Measurements from ENCODE around the gene RTN4. TPM values are rescaled to one million over a fixed set of nuclear protein-coding genes. Genes with fewer than 3 reads are reported as not detected.

The RTN4 gene
- total RNA-seq, 2 donors from 2014 or later, result 180 to 225 TPM

- TF ChIP-seq, protein P1, sequence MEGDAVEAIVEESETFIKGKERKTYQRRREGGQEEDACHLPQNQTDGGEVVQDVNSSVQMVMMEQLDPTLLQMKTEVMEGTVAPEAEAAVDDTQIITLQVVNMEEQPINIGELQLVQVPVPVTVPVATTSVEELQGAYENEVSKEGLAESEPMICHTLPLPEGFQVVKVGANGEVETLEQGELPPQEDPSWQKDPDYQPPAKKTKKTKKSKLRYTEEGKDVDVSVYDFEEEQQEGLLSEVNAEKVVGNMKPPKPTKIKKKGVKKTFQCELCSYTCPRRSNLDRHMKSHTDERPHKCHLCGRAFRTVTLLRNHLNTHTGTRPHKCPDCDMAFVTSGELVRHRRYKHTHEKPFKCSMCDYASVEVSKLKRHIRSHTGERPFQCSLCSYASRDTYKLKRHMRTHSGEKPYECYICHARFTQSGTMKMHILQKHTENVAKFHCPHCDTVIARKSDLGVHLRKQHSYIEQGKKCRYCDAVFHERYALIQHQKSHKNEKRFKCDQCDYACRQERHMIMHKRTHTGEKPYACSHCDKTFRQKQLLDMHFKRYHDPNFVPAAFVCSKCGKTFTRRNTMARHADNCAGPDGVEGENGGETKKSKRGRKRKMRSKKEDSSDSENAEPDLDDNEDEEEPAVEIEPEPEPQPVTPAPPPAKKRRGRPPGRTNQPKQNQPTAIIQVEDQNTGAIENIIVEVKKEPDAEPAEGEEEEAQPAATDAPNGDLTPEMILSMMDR (conservative IDR thresholded peaks at IDR 0.05), result no peak
- H3K27ac ChIP-seq (ENCODE audit: low read depth, low read length), result no peak overlapping the region
- H3K36me3 ChIP-seq (ENCODE audit: control insufficient read depth, insufficient read depth, low read length), result peaks cover 68% of the 10 kb centered on the region
- H3K4me3 ChIP-seq (ENCODE audit: low read length), result no peak overlapping the region
- H3K36me3 Mint-ChIP-seq (ENCODE audit: low read depth), result peaks cover 42% of the 10 kb centered on the region
- peaks cover 1% of the 10 kb centered on the region for H3K4me1 Mint-ChIP-seq
- no peak for DNase-seq
- H3K9me3 ChIP-seq (ENCODE audit: control insufficient read depth, low read length), result no peaks in the 10 kb centered on the region
- no peak overlapping the region for H3K27ac Mint-ChIP-seq
- no peaks in the 10 kb centered on the region for H3K9me3 Mint-ChIP-seq
- 100% methylated on average over 2 of the region's 2 CpGs; no CpG with 5 or more reads in 1 of the 2 experiments for WGBS, 2 experiments (ENCODE audit: insufficient coverage in 1 of 2, insufficient read length in 1 of 2)
- no peaks in the 10 kb centered on the region for H3K4me1 ChIP-seq (ENCODE audit: control insufficient read depth, insufficient read depth, low read length)
- H3K9ac ChIP-seq (ENCODE audit: extremely low read depth, low read length, poor library complexity, severe bottlenecking), result no peak overlapping the region
- H3K27me3 Mint-ChIP-seq (ENCODE audit: insufficient read depth), result no peaks in the 10 kb centered on the region
- no peak overlapping the region for H3K4me3 Mint-ChIP-seq
- no peaks in the 10 kb centered on the region for H3K27me3 ChIP-seq (ENCODE audit: control insufficient read depth, insufficient read depth, low read length, poor library complexity, severe bottlenecking)
Measured at GRCh38 chr2:54981385-54981784, 68.9 kb downstream of the RTN4 start.

GRCh38 chr2:54979321-54980044 is 70.8 kb downstream of the RTN4 start:
- Histone ChIP-seq H3K4me1 (ENCODE audit: control insufficient read depth, insufficient read depth, low read length) (no peaks in the 10 kb centered on the region), H3K36me3 (ENCODE audit: control insufficient read depth, insufficient read depth, low read length) (peaks cover 67% of the 10 kb centered on the region), H3K27ac (ENCODE audit: low read depth, low read length) (no peak overlapping the region), H3K4me3 (ENCODE audit: low read length) (no peak overlapping the region), H3K9me3 (ENCODE audit: control insufficient read depth, low read length) (no peaks in the 10 kb centered on the region), H3K27me3 (ENCODE audit: control insufficient read depth, insufficient read depth, low read length, poor library complexity, severe bottlenecking) (no peaks in the 10 kb centered on the region), H3K9ac (ENCODE audit: extremely low read depth, low read length, poor library complexity, severe bottlenecking) (no peak overlapping the region)
- Mint-ChIP-seq H3K4me3 (no peak overlapping the region), H3K4me1 (peaks cover 5% of the 10 kb centered on the region), H3K36me3 (ENCODE audit: low read depth) (peaks cover 37% of the 10 kb centered on the region), H3K27ac (no peak overlapping the region), H3K27me3 (ENCODE audit: insufficient read depth) (no peaks in the 10 kb centered on the region), H3K9me3 (no peaks in the 10 kb centered on the region)
- TF ChIP-seq, protein P1 (conservative IDR thresholded peaks at IDR 0.05), result no peak
- 97 to 100% methylated on average over 1 to 4 of the region's 4 CpGs for WGBS, 2 experiments (ENCODE audit: insufficient coverage in 1 of 2, insufficient read length in 1 of 2)
- DNase-seq, result no peak

DNA sequence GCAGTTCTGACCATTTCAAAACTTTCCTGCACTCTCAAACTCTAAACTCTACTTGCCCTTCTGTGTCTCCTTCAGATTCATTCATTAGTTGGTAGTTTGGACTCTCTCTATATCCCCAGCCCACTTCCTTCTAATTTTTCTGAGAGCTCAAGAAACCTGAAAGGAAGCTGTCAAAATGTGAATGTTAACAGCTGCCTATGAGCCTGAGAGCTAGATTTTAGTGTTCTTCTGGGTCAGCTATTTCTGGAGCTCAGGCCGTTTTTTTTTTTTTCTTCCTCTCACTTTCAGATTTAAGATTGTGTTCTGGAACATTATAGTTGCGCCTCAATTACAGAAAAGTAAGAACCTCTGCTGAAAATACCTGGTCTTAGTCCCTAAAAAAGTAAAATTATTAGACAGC is 73.1 kb downstream of the RTN4 start:
- TF ChIP-seq, protein P1 (conservative IDR thresholded peaks at IDR 0.05), result no peak
- 87 to 100% methylated on average over 2 of the region's 2 CpGs for WGBS, 2 experiments (ENCODE audit: insufficient coverage in 1 of 2, insufficient read length in 1 of 2)
- no peaks in the 10 kb centered on the region for H3K9me3 Mint-ChIP-seq
- Histone ChIP-seq H3K4me1 (ENCODE audit: control insufficient read depth, insufficient read depth, low read length) (no peaks in the 10 kb centered on the region), H3K27ac (ENCODE audit: low read depth, low read length) (no peak overlapping the region), H3K36me3 (ENCODE audit: control insufficient read depth, insufficient read depth, low read length) (peaks cover 64% of the 10 kb centered on the region), H3K9me3 (ENCODE audit: control insufficient read depth, low read length) (no peaks in the 10 kb centered on the region), H3K27me3 (ENCODE audit: control insufficient read depth, insufficient read depth, low read length, poor library complexity, severe bottlenecking) (no peaks in the 10 kb centered on the region), H3K4me3 (ENCODE audit: low read length) (no peak overlapping the region), H3K9ac (ENCODE audit: extremely low read depth, low read length, poor library complexity, severe bottlenecking) (no peak overlapping the region)
- H3K27ac Mint-ChIP-seq, result no peak overlapping the region
- no peaks in the 10 kb centered on the region for H3K27me3 Mint-ChIP-seq (ENCODE audit: insufficient read depth)
- peaks cover 26% of the 10 kb centered on the region for H3K36me3 Mint-ChIP-seq (ENCODE audit: low read depth)
- DNase-seq, result no peak
- peaks cover 5% of the 10 kb centered on the region for H3K4me1 Mint-ChIP-seq
- H3K4me3 Mint-ChIP-seq, result no peak overlapping the region
